GM21576 (cell line): ENCODE results near the gene GOLGA3.
"Not testable (repeated sequence)": the region's sequence is repeated elsewhere in the genome, so short reads cannot be mapped to it uniquely, and the experiment has no call there.

ENCODE experiments used
- ATAC-seq: cut with Tn5 transposase; IDR thresholded peaks from one replicate; pipeline ENCODE4 v1.9.1; 2021; ENCODE audit warnings: mild to moderate bottlenecking, moderate library complexity; ENCODE audit not compliant: unreplicated experiment

GOLGA3 gene

DNA sequence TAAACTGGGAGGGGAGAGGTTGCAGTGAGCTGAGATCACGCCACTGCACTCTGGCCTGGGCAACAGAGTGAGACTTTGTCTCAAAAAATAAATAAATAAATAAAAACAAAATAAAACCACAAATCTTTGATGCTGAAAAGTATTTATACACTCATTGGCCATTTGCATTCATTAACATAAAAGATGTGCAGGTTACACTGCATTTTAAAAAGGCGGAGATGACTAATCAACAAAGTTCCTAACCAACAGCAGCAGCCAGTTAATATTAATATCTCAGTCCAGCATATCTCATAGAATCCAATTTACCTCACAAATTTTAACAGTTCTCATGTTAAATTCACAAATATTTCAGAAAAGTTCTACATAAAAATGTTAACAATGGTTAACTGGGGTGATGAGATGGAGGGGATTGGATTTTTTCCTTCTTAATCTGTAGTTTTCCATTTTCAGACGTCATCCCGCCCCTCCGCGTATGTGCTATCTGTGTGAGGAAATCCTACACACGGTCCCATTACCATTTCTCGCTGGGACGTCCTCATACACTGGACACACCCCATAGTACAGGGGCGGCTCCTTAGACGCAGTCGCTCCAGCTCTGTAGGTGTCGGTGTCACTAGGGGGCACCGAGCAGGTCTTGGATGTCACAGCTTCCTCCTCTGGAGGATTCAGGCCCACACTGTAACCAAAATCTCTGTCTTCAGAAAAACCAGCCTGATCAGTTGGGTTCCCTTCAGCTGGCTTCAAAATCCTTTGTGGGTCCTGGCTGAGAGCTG, 74.3 kb downstream of the GOLGA3 start:
- ATAC-seq, result no peak

DNA sequence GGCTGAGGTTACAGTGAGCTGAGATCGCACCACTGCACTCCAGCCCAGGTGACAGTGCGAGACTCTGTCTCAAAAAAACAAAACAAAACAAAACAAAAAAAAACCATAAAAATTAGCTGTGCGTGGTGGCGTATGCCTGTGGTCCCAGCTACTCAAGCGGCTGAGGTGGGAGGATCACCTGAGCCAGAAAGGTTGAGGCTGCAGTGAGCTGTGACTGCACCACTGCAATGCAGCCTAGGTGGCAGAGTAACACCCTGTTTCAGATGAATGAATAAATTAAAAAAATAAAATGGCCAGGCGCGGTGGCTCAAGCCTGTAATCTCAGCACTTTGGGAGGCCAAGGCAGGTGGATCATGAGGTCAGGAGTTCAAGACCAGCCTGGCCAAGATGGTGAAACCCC, 75.0 kb downstream of the GOLGA3 start:
- ATAC-seq, result not testable (repeated sequence)

DNA sequence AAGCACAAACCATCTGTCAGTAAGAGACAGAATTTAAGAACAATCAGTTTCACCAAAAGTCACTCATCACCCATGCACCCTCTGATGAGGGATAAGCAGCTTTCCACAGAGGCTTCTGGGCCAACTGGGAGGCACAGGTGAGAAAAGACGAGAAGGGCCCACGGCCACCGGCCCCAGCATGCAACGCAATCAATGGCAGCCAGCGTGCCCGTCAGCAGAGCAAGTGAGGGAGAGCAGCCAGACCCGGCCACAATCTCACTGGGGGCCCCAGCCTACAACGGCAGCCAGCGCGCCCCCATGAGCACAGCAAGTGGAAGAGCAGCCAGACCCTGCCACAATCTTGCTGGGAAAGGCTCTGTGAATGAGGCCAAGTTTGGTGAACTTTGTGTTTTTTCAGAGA, 80.3 kb downstream of the GOLGA3 start:
- ATAC-seq, result no peak

DNA sequence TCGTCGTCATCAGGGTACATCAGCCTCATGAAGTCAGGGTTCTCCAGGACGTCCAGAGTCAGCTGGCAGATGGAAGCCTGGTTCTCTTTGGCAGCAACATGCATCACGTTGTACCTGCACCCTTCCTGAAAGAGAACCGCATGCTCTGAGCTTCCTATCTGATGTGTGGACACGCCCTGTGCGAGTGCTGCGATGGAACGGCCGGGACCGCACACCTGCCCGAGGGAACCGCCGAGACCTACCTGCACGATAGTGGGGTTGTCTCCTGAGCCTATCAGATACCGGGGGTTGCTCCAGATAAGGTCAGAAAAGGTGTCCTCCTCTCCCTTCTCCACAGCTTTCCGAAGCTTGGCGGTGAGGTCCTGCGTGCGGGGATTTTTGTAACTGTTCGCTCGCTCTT, 80.8 kb downstream of the GOLGA3 start:
- ATAC-seq, result no peak

DNA sequence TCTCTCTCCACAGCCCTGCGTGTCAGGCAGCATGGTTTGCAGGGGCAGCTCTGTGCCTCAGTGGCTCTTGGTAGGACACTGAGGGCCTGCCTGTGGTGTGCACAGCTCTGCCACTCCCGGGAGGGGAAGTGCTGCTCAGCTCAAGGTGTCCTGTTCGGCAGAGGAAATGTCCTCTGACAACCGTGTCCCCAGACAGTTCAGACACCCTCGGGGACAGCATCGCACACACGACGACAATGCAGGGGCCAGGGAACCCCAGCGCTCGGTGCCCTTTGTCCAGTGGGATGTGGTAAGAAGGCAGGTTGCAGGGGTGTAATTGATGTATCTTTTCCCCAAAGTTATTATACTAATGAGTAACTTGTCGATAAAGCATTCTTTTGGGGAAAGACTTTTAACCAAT, 81.3 kb downstream of the GOLGA3 start:
- no peak for ATAC-seq

DNA sequence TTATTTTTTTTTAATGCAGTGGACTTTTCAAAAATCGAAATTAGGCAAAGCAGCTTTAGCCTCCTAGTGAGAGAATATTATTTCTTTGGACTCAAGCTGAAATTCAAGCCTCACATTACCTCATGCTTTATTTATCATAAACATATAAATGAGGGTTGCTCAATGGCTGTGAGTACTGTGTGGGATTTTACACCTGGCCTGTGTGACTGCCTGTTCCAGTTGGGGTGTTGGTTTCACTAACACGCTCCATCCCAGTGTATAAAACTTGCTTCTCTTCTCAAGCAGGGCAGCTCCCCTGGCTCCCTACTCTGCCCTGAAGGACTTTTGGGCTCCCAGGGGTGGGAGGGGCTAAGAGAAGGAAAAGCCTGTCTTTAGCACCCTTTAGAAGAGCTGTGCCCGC, 82.1 kb downstream of the GOLGA3 start:
- ATAC-seq, result no peak

DNA sequence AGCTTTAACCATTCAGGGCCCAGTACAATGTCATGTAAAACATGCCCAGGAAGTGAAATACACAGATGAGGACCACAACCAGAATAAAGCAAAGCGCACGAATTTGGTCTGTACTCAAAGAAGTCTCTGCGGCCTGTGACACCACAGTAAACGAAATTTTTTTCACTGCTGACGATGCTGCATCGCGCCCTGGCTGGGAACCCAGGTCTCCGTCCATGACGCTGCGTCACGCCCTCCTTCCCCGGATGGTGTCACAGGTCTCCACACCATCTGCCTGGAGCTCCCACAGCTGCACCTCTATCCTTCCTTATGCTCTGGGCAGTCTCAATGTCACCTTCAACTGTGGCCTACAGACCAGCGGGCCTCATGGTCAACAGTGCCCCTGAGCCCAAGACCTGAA, 84.8 kb downstream of the GOLGA3 start:
- no peak for ATAC-seq

DNA sequence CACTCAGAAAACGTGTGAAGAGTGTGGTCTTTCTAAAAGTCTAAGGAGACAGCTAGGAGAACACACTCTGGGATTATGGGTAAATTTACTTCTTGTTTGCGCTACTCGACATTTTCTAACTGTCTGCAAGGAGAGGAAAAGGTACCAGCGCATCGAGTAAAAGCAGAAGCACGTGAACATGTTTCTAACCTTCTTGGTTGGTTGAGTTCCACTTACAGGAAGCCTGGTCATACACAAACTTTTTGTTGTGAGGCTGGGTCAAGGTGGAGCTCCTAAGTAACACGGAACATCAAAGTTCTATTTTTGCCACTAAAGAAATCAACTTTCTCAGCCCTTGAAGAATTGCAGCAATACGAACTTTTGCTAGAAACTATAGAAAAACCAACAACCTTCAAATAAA, 87.0 kb downstream of the GOLGA3 start:
- no peak for ATAC-seq

DNA sequence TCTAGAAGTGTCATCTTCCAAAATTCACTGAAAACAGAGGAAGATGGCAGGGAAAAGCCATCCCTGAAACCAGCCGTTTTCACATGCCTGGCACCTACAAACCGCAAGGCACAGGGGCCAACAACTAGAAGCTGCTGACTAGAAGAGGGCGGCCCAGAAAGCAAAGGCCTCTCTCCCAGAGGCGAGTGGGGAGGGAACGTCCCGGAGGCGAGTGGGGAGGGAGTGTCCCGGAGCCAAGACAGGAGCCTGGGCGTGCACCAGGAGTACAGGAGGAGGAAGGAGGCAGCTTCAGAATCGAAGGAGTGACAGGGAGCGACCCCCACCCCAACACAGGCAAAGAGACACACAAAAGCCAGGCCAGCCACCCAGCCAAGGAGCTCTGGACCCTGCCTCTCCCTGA, 88.0 kb downstream of the GOLGA3 start:
- ATAC-seq, result no peak

DNA sequence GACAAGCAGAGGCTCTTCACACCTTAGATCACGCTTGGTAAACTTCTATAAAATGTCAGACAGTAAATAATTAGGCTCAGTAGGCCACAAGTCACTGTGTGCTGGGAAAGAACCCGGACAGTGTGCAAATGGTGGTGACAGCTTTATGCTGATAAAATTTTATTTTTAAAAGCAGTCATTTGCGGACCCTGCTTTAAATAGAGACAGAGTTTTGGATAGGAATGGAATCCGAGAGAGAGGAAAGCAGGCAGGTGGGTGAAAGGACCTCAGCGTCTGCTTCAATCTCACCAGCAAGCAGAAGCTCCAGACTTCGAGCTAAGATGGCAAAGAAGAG, 88.4 kb downstream of the GOLGA3 start:
- no peak for ATAC-seq

DNA sequence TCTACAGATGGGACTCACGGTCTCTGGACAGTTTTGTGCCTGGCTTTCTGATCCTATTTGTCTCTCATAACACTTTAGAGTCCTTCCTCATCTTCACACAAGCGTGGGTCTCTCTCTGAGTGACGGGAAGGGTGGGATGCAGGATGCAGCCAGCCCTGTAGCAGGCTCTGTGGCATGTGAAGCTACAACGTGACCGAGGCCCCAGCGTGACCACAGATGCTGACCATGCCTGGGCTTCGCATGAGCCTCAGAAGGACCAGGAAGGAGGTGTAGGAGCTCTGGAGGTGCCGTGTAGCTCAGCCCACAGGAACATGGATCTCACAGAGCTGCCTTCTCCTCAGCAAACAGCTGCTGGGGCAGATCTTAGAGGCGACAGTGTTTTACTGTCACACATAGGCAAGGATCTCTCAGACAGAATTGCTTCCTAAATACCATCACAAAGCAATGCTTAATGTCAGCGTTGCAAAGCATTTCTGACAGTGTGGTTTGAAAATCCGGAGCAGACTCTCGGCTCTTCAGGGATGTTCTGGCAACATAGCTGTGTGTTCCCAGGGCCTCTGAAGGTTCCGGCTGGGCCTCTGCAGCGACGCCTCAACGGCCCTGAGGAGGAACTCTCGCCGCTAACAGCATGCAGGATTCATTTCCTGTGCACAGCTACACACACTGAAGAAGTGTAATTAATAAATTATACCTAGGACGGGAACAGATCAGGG, 88.9 kb downstream of the GOLGA3 start:
- no peak for ATAC-seq

DNA sequence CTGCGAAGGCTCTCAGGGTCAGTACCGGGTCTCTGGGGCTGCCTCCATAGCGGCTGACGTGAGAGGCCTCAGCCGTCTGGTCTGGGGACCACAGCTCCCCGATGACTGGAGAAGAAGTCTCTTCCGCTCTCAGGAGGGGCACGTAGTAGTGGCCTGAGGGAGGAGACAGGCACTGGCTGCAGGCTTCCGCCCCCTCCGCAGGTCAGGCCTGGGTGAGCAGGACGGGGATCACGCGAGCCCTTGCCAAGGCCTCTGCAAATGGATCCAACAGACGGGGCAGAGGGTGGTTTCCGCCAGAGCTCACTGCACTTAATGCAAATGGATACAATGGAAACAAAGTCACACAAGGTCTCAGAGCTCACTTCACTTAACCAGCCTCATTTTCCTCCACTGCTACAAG, 91.8 kb downstream of the GOLGA3 start:
- no peak for ATAC-seq

DNA sequence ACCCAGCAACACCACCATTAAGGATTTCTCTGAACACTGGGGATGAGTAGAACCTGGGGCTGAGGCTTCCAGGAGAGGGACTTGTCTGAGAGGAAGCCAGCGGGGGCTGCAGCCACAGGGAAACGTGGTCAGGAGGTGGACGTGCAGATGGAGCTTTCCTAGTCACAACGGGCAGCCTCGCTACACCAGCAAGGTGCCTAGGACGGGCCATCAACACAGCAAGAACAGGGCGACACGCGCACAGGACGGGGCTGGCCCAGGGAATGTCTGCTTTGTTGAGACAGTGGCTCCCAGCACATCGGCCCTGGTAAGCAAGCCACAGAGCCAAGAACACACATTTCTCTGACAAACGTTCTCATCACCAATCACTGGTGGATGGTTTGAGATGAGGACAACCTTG, 92.3 kb downstream of the GOLGA3 start:
- no peak for ATAC-seq

DNA sequence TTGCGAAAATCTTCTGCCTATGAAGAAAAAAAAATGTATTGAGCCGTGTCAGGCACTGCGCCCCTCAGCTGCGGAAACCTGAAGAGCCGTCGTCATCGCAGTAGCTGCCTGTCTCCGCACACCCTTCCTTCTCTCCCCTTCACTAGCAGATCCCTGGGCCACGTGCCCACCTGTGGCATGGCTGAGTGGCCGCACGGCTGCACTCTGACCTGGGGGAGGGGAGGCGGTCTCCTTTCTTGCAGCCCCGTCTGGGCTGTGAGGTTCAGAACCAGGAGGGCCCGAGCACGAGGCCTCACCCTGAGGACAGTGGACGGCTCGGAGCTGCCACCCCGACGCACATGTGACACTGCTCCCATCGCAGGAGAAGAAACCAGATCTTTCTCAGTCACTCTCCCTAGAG, 93.2 kb downstream of the GOLGA3 start:
- ATAC-seq, result no peak

DNA sequence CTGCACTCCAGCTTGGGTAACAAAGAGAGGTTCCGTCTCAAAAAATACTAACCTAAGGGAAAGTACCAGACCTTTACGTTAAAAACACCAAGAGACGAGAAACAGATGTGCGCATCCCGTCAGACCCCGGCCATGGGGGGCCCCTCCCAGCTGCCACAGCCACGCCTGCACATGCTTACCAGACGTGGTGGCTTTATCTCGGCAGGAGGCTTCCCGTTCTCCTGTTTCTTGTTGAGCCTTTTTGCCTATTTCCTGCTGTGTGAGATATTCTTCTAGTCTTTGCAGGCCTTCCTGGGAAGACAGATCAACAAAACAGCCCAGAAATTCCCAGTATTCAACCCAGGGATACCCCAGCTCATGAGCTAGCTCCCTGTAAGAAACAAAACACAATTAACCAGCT, 94.5 kb downstream of the GOLGA3 start:
- ATAC-seq, result no peak

DNA sequence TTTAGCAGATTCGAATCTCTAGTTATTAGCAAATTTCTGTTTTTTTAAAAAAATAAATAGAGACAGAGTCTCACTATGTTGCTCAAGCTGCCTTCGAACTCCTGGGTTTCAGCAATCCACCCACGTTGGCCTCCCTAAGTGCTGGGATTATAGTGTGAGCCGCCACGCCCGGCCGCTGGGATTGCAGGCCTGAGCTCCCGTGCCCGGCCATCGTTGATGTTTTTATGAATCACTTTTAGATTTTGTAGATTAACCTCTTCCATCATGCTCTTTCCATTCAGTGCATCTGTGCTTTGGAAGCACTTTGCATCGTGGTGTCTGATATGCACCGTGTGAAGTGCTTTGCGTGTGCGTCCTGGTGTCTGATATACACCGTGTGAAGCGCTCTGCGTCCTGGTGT, 97.1 kb downstream of the GOLGA3 start:
- no peak for ATAC-seq

DNA sequence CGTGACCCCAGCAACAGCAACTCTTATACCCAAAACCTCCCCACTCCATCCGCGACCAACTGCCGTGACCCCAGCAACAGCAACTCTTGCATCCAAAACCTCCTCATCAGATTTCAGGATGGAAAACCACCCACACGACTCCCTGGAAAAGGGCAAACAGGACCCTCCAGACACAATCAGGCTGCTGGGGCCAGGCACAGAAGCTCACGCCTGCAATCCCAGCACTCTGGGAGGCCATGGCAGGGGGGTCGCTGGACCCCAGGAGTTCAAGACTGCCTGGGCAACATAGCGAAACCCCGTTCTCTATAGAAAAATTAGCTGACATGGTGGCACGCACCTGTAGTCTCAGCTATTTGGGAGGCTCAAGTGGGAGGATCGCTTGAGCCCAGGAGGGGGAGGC, 98.3 kb downstream of the GOLGA3 start:
- ATAC-seq, result no peak

DNA sequence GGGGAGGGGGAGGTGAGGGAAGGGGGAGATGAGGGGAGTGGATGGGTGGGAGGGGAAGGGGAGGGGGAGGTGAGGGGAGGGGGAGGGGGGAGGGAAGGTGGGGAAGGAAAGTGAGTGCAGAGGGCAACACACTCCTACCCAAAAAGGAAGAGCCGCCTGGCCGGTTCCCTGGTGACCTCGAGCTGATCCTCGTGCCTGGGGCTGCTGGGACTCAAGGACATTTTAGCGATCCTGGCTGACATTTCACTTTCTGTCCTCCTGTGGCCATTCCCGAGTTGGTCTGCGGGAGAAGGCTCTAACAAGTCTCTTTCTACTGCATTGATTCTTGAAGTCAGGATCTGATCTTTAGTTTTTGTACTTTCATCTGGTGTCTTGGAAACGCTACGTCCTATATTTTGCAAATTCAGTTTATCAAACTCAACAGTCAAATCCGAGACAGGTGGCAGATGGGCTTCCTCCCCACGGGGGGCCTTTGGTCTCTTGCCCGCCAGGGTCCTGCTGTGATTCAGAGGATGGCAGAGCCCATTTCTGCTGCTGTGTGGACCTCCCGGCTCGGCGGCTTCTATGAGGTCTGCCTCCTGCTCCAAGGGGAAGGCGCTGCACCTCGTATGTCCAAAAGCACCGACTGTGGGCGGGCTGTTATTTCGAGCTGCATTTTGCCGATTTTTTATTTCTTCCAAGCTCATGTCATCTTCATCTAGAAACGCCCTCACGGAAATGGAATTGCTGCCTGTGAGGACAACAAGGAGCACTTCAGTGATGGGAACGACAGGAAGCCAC, 98.9 kb downstream of the GOLGA3 start:
- no peak for ATAC-seq

DNA sequence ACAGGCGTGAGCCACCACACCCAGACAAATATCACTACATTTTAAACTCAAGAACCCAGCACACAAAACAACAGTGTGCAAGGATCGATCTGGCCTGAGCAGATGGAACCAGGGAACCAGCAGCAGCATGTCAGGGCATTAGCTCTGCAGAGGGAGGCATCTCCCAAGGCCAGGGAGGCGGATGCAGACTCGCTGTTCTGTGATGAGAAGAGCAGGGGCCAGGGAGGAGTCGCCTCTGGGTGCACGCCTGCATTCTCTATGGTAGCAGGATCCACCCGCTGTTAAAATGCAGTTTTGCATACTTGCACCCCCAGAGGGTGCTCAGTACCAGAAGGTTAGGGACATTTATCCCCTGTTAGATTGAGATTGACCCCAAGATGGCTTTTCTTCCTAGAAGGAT, 100.2 kb downstream of the GOLGA3 start:
- ATAC-seq, result no peak

DNA sequence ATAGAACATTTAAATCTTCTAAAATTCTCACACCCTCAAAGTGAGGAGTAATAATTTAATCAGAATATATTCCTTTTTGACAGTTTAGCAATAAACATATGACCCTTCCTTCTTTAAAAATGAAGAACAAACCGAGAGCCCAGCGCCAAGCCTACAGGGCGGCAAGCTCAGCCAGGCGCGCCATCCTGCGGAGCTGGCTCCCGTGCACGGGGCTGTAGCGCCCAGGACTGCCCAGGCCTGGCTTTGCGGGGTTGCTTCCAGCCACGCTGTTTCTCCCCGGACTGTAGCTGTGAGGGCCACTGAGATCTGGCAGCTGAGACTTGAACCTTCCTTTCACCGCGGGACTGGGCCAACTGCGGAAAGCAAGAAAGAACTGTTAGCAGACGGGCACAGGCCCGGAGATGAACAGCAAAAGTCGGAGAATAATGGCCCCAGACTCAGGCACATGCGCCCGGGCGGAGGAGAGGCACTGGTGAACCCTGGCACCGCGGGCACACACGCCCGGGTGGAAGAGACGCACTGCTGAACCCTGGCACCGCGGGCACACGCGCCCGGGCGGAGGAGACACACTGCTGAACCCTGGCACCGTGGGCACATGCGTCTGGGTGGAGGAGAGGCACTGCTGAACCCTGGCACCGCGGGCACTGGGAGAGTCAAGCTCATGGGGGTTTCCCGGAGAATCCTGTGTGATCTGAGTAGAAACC, 101.4 kb downstream of the GOLGA3 start:
- no peak for ATAC-seq

DNA sequence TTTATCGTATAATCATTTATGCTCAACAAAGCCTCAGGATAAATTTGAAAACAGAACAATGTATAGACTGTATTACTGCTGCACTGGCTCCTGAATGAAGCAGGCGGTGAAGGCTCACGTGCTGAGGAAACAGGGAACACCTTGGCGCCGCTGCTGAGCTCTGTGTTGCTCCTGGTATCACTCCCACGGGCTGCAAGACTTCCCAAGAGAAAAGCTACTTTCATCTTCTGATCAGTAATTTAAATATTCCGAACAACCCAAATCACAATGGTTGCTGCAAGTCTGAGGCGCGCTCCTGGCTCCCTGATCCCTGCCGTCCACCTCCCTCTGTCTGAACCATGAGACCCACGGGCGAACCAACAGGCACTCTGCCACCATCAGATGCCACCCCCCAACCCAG, 102.3 kb downstream of the GOLGA3 start:
- no peak for ATAC-seq
